Measurements from ENCODE around the gene ENOSF1.

DNA sequence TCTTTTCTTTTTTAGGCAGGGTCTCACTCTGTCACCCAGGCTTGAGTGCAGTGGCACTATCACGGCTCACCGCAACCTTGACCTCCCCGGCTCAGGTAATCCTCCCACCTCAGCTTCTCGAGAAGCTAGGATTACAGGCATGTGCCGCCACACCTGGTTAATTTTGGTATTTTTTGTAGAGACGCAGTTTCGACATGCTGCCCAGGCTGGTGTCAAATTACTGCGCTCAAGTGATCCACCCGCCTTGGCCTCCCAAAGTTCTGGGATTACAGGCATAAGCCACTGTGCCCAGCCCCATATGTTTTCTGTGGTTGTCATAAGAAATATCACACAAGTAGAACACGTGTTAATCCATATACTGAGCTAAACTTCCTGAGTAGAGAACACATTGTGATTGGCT is 14.6 kb downstream of the ENOSF1 start:
- TF ChIP-seq, protein P1, sequence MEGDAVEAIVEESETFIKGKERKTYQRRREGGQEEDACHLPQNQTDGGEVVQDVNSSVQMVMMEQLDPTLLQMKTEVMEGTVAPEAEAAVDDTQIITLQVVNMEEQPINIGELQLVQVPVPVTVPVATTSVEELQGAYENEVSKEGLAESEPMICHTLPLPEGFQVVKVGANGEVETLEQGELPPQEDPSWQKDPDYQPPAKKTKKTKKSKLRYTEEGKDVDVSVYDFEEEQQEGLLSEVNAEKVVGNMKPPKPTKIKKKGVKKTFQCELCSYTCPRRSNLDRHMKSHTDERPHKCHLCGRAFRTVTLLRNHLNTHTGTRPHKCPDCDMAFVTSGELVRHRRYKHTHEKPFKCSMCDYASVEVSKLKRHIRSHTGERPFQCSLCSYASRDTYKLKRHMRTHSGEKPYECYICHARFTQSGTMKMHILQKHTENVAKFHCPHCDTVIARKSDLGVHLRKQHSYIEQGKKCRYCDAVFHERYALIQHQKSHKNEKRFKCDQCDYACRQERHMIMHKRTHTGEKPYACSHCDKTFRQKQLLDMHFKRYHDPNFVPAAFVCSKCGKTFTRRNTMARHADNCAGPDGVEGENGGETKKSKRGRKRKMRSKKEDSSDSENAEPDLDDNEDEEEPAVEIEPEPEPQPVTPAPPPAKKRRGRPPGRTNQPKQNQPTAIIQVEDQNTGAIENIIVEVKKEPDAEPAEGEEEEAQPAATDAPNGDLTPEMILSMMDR (IDR thresholded peaks at IDR 0.05): no peak
- TF ChIP-seq POLR2A (IDR thresholded peaks at IDR 0.05): no peak

Measured in Peyer's patch (tissue), 4 donors.